NCI-H345 (cell line): ENCODE results near the gene ABHD11.
"Not testable (repeated sequence)": the region's sequence is repeated elsewhere in the genome, so short reads cannot be mapped to it uniquely, and the experiment has no call there.

ENCODE experiments used
- DNase-seq: peaks from one replicate; lab custom pipeline; 2025; lab: John Stamatoyannopoulos, UW

The ABHD11 gene

DNA sequence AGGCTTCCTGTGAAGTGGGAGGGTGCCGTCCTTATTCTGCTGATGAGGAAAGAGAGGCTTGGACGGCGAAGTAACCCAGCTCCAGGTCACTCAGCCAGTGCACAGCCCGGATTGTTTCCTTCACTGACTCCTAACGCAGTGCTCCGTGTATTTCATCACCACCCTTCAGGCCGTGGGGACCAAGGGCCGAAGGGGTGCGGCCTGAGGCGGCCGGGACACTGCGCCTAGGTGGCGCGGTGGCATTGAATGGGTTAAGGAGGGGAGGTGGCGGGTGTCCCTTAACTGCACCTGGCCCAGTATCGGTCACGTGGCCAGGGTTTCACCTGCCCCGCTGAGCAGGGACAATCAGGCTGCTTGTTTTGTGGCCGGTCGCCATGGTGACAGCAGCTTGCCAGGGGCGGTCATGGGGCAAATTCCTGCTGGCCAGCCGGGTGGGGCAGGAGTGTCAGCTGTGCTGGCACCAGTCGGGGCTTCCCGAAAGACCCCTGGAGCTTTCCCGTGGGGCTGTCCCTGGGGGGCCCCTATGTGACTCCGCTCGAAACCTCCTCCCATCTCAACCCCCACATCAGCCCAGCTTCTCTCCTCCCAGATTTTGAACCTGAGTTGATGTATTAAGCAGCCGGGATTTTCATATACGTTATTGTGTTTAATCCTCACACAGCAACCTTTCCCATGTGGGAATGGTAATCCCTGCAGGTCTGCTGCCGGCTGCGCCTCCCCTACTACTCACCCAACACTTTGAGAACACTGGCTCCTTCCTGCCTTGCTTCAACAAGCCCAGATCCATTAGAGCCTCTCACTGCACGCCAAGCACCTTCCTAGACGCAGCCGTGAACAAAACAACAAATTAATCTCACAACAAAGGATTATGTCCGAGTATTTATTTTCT is 4.4 kb upstream of the ABHD11 start:
- DNase-seq: peak; percentile 97

DNA sequence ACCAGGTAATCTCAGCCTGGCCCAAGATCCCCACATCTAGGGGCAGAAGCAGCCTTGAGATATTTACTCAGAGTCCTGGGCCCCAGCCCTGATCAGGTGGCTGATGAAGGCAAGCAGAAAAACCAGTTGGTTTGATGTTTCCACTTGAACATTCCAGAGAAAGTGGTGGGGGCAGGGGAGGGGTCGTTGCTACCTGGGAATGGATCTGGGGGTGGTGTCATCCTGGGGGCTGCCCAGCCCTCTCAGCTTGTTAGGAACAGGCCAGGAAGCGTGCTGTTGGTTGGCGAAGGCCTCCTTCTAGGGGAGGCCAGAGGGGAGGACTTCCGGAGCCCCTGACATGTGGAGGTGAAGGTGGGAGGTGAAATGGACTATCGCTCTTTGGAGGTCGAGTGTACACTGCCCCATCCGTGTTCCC is 3.7 kb upstream of the ABHD11 start:
- peak; percentile 45 for DNase-seq

DNA sequence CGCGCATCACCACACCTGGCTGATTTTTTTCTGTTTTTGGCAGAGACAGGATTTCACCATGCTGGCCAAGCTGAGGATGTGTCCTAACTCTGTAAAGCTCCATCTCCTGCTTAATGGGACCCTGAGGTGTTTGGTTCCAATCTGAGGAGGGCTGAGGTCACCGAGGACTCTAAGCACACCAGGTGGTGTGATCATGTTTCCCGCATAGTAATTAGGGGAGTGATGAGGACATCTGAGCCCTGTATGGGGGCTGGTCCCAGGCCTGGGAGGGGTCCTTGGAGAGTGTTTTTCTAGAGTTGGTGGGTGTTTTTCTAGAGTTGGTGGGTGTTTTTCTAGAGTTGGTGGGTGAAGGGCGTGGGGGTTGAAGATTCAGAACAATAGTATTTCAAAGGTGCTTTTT is 3.0 kb upstream of the ABHD11 start:
- DNase-seq: peak; percentile 77

DNA sequence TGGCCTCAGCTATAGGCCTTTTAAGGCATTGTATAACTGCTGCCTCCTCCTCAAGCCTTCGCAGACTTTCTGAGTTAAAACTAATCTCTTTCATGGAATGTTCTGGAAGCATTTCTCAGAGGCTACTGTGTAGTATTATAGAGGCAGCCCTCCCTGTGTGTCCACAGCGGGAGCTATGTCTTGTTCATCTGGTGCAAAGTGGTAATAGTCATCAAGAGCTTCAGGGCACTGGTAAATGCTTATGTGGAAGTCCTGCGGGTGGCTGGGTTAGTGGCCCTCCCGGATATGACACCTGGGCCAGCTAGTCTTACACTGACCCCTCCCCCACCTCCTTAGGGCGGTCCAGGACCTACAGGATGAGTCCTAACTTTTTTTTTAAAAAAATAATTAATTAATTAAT is 2.2 kb upstream of the ABHD11 start:
- DNase-seq: no peak

DNA sequence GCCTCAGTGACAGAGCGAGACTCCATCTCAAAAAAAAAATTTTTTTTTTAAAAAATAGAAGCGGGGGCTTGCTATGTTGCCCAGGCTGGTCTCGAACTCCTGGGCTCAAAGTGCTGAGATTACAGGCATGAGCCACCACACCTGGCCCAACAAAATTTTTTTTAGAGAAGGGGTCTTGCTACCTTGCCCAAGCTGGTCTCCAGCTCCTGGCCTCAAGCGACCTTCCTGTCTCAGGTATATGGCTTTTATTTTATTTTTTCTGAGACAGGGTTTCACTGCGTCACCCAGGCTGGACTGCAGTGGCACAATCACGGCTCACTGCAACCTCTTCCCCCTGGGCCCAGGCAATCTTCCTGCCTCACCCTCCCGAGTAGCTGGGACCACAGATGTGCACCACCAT is 1.6 kb upstream of the ABHD11 start:
- no peak for DNase-seq

DNA sequence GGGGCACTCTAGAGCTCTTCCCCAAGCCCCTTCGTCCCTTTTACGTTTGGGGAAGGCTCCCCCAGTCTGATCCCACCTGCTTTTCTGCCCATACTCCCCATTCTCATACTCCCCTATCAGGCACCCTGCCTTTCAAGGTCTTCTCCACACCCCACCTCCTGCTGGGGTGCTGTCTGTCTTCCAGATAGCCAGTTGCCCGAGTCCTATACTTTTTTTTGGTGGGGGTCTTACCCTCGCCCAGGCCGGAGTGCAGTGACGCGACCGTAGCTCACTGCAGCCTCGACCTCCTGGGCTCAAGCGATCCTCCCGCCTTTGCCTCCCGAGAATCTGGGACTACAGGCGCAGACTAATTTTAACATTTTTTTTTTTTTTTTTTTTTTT is 775 bp upstream of the ABHD11 start:
- no peak for DNase-seq

DNA sequence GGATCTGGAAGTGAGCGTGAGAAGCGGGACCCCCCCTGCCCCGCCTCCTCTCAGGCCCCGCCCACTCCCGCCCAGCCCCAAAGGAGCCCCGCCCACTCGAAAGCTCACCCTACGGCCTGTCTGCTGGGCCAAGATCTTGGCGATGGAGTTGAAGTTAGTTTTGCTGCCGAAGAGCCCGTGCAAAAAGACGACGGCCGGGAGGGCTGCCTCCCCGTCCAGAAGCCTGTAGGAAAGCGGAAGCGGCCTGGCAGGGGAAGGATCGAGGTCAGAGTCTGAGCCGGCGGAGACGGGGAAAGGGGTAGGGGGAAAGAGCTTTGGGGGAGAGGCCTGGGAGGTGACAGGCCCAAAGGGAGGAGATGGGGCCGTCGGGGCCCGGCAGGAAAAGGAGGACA is 386 bp downstream of the ABHD11 start:
- DNase-seq: peak; percentile 61

DNA sequence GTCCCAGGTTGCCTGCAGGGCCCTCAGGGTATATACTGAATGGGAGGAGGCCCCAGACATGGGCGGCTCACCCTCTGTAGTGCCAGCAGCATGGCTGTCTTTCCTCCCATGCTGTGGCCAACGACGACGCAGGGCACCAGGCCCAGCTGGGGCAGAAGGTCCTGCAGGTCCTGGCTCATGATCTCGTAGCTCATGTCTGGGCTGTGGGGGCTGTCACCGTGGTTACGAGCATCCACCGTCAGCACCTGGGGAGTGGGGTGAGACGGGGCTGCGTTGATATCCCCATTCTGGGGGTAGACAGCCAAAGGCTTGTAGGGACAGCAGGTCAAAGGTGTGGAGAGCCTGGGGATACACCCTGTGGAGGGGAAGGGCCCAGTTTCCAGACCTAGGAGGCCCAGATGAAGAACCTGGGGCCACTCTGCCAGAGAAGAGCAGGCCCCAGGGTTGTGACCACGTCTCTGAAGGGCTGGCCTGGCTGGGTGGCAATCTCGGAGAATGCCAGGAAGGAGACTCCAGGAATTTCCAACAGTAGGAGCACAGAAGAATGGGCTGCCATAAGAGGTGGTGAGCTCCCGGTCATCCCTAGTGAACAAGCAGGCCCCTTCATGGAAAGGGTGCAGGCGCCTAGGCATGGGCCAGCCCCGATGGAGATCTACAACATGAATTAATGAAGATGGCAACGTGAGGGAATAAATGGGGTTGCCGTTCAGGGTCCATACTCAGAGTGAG is 947 bp downstream of the ABHD11 start:
- no peak for DNase-seq

DNA sequence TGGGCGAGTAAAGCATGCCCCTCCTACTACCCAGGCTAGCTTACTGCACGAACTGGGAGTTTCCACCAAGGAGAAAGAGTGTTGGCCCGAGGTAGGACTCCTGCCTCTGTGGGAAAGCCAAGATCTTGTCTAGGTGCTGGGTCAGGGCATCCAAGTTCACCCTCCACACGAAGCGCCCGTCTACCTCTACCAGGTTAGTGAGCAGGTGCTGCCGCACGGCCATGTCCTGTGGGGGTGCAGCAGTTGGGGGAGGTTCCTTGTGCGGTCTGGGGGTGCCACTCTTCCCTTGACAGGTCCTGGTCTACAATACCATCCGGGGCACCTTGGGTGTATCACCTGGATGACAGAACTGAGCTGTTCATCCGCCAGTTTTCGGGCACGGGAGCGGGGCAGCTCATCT is 1.7 kb downstream of the ABHD11 start:
- no peak for DNase-seq

DNA sequence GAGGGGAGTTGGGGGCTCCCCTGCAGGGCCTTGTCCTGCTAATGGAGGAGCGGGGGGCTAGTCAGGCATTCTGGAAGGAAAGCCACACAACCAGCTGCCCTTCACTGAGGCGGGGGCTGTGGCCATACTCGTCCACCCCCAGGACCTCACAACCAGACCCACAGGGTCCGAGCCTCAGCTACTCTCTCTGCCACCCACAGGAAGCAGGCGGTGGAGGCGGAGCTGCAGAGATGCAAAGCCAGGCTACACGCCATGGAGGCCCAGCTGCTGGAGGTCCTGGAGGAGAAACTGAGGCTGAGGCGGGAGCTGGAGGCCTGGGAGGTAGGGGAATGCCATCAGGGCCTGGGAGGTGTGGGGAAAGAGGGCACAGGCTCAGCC is 3.1 kb downstream of the ABHD11 start:
- no peak for DNase-seq

DNA sequence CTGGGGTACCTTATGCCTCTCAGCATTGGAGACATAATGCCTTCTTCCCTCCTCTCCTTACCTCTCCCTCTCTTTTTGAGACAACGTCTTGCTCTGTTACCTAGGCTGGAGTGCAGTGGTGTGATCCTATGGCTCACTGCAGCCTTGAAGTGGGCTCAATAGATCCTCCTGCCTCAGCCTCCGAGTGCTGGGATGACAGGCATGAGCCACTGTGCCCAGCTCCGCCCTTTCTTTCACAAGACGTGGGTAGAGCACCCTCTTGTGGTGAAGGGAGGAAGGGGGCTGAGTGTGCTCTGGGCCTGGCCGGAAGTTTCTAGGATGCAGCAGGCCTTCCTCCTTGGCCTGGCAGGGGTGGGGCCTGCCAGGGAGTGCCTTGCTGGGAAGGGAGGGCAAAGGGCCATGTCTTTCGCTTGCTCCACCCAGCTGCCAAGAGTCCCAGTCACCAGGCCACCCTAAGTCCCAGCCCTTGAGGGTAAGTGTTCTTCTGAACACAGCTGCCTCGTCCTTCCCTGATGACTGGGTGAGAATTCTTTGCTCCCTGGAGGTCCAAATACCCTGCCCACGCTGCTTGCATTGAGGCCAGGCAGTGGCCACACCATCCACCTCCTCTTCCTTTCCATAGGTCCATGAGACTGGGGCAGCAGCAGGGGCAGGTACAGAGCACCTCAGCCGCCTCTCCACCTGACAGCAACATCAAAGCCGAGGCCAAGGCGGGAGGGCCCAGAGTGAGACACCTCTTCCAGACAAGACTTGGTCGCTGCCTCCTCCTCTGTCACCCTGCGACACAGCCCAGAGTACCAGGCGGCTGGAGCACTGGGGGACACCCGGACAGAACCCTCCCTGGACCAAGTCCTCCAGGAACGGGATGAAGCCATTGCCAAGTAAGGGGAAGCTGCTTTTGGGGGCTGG is 3.7 kb downstream of the ABHD11 start:
- peak; percentile 89 for DNase-seq

DNA sequence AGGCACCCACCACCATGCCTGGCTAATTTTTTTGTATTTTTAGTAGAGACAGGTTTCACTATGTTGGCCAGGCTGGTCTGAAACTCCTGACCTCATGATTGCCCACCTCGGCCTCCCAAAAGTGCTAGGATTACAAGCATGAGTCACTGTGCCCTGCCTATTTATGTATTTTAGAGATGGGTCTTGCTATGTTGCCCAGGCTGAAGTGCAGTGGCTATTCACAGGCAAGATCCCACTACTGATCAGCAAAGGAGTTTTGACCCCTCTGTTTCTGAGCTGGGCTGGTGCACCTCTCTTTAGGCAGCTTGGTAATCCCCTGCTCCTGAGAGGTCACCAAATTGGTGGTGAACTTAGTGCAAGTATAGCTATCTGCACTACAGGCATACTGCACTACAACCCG is 6.2 kb downstream of the ABHD11 start:
- no peak for DNase-seq

DNA sequence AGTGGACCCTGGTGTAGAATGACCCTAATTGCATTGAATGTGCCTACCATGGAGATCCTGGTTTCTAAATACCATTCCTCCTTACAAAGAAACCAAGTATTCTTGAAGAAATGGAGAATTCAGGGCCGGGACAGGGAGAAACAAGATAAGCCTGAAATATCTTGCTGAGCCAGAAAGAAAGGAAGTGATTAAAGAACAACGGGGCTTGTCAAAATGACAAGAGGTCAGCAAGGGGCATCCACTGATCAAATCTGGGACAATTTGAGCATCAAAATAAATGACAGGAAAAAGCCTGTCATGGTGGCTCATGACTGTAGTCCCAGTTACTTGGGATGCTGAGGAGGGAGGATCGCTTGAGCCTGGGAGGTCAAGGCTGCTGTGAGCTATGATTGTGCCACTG is 8.1 kb downstream of the ABHD11 start:
- DNase-seq: no peak

DNA sequence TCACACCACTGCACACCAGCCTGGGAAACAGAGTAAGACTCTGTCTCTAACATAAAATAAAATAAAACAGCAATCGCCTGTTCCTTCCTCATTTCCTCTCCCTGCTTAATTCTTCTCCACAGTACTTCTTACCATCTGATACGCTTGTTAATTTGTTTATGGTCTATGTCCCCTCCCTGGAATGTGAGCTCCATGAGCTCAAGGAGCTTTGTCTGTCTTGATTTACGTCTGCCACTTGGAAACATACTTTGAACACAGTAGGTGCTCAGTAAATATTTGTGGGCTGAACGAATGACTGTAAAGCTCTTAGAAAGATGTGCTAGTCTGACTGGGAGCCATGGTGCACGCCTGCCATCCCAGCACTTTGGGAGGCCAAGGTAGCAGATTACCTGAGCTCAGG is 10.1 kb downstream of the ABHD11 start:
- DNase-seq: no peak

DNA sequence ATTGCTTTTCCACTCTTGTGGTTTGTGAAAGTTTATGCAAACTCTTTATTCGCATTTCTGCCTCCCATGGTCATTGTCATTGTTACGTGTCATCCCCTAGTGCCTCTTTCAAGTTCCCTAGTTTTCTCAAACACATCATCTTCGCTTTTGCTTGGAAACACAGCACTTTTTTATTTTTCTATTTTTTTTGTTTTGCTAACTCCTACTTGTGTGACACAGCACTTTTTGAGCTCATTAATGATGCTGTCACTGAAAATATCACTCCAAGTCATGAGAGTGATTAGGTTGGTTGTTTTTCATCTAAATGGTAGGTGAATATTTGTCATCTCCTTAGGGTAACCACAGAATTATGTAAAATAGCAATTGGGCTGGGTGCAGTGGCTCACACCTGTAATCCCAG is 10.7 kb downstream of the ABHD11 start:
- DNase-seq: no peak

DNA sequence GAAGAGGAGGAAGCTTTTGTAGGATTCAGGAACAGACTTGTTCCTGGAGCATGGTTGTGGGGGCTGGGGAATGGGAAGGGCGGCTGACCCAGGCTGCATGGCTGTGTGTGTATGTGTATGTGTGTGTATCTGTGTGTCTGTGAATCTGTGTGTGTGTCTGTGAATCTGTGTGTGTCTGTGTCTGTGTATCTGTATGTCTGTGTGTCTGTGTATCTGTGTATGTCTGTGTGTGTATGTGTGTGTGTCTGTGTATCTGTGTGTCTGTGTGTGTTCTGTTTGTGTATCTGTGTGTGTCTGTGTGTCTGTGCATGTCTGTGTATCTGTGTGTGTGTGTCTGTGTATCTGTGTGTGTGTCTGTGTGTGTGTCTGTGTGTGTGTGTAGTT is 12.5 kb downstream of the ABHD11 start:
- no peak for DNase-seq

DNA sequence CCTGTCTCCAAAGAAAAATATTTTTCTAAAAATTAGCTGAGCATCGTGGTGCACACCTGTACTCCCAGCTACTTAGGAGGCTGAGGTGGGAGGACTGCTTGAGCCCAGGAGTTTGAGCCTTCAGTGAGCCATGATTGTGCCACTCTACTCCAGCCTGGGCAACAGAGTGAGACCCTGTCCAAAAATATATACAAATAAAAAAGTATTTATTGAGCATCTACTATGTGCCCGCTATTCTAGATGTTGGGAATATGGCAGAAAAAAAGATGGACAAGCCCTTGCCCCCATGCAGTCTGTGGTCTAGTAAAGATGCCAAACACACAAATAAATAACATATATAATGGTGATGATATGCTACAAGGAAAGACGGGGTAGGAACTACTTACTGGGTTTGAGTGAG is 14.8 kb downstream of the ABHD11 start:
- no peak for DNase-seq

DNA sequence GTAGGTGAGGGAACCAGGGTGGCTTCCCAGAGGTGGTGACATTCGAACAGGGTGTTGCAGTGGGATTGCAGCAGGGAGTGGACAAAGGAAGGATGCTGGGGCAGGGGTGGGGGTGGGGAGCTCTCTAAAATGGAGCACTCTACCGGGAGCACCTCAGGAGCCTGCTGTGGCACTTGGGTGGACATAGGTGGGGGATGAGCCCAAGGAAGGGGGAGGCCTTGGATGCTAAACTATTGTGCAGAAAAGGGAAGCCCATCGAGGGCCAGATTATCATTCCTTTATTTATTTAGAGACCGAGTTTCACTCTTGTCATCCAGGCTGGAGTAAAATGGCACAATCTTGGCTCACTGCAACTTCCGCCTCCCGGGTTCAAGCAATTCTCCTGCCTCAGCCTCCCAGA is 15.8 kb downstream of the ABHD11 start:
- no peak for DNase-seq

DNA sequence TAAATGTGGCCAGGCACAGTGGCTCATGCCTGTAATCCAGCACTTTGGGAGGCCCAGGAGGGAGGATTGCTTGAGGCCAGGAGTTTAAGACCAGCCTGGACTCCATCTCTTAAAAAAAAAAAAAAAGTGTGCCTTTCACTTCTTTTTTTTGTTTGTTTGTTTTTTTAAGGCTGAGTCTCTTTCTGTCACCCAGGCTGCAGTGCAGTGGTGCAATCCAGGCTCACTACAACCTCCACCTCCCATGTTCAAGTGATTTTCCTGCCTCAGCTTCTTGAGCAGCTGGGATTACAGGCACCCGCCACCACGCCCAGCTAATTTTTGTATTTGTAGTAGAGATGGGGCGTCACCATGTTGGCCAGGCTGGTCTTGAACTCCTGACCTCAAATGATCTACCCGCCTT is 16.4 kb downstream of the ABHD11 start:
- DNase-seq: not testable (repeated sequence)

DNA sequence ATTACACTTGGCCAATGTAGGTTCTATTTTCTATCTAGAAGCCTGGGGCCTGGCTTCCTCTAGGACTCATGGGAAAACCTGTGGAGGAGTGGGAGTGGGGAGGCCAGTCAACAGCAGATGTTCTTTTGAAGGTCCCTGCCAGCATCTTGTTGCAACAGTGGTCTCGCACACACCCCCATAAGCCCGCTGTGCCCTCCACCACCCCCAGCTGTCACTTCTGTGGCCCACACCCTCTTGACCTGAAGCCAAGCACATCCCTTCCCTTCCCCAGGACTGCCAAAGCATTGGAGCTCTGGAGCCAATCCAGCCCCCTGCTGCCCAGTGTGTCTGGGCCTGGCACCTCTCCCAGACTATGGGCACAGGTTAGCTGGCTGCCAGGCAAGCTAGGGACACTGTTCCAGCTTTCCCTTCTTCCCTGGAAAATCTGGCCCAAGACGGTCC is 17.2 kb downstream of the ABHD11 start:
- DNase-seq: peak; percentile 47

DNA sequence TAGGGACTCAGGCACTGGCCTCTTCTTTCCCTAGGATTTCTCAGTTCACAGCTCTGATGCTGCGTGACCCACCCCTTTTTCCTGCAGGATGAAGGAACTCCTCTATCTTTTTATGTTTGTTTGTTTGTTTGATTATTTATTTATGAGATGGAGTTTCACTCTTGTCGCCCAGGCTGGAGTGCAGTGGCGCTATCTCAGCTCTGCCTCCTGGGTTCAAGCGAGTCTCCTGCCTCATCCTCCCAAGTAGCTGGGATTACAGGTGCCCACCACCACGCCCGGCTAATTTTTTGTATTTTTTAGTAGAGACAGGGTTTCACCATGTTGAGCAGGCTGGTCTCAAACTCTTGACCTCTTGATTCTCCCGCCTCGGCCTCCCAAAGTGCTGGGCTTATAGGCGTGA is 18.2 kb downstream of the ABHD11 start:
- DNase-seq: not testable (repeated sequence)

DNA sequence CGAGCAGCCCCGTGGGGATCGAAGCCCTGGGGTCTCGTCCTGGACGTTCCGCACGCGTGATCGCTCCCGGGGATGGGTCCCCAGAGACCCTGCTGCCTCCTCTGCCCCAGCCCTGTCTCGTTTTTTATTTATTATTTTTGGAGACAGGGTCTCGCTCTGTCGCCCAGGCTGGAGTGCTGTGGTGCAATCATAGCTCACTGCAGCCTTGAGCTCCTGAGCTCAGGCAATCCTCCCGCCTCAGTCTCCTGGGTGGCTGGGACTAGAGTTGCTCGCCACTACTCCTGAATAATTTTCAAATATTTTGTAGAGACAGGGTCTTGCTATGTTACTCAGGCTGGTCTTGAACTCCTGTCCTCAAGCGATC is 18.8 kb downstream of the ABHD11 start:
- DNase-seq: no peak
